Activated naive CD8-positive, alpha-beta T cell (primary cell): ENCODE measurements around the gene DAD1.
A peak's percentile ranks its signal among the peaks of the same experiment; 100 is the strongest.
"Not testable (repeated sequence)": the region's sequence is repeated elsewhere in the genome, so short reads cannot be mapped to it uniquely, and the experiment has no call there.

Experiments used
- H3K27ac Mint-ChIP-seq: one replicate; pipeline ENCODE4 v1.8.0; 2021; ENCODE audit warnings: mixed read lengths
- H3K27me3 Mint-ChIP-seq: one replicate; pipeline ENCODE4 v1.8.0; 2021; ENCODE audit warnings: mixed read lengths
- H3K36me3 Mint-ChIP-seq: one replicate; pipeline ENCODE4 v1.8.0; 2021; ENCODE audit warnings: mixed read lengths
- H3K4me1 Mint-ChIP-seq: one replicate; pipeline ENCODE4 v1.8.0; 2021; ENCODE audit warnings: low read depth, mixed read lengths
- H3K4me3 Mint-ChIP-seq: one replicate; pipeline ENCODE4 v1.8.0; 2021; ENCODE audit warnings: mild to moderate bottlenecking, mixed read lengths
- H3K9me3 Mint-ChIP-seq: one replicate; pipeline ENCODE4 v1.8.0; 2021; ENCODE audit warnings: low read depth, mixed read lengths

The DAD1 gene

GRCh38 chr14:22546722-22547071 is 42.3 kb downstream of the DAD1 start:
- Mint-ChIP-seq H3K27ac (peak overlapping the region; percentile 98), H3K4me1 (peaks cover 96% of the 10 kb centered on the region), H3K9me3 (no peaks in the 10 kb centered on the region), H3K36me3 (peaks cover 65% of the 10 kb centered on the region), H3K4me3 (peak overlapping the region; percentile 87), H3K27me3 (no peaks in the 10 kb centered on the region)

GRCh38 chr14:22545842-22546721 is 42.9 kb downstream of the DAD1 start:
- Mint-ChIP-seq H3K9me3 (no peaks in the 10 kb centered on the region), H3K27ac (peak overlapping the region; percentile 98), H3K36me3 (peaks cover 66% of the 10 kb centered on the region), H3K27me3 (no peaks in the 10 kb centered on the region), H3K4me3 (peak overlapping the region; percentile 87), H3K4me1 (peaks cover 96% of the 10 kb centered on the region)

- peak overlapping the region; percentile 98 for H3K27ac Mint-ChIP-seq
- peak overlapping the region; percentile 87 for H3K4me3 Mint-ChIP-seq
- H3K4me1 Mint-ChIP-seq: peaks cover 96% of the 10 kb centered on the region
- H3K27me3 Mint-ChIP-seq: no peaks in the 10 kb centered on the region
- H3K9me3 Mint-ChIP-seq: no peaks in the 10 kb centered on the region
- H3K36me3 Mint-ChIP-seq: peaks cover 69% of the 10 kb centered on the region
Measured at GRCh38 chr14:22544881-22545420, 44.1 kb downstream of the DAD1 start.

GRCh38 chr14:22544406-22544805 is 44.6 kb downstream of the DAD1 start:
- H3K27me3 Mint-ChIP-seq: no peaks in the 10 kb centered on the region
- peak overlapping the region; percentile 98 for H3K27ac Mint-ChIP-seq
- H3K9me3 Mint-ChIP-seq: no peaks in the 10 kb centered on the region
- peaks cover 70% of the 10 kb centered on the region for H3K36me3 Mint-ChIP-seq
- peaks cover 96% of the 10 kb centered on the region for H3K4me1 Mint-ChIP-seq
- H3K4me3 Mint-ChIP-seq: peak overlapping the region; percentile 87

- H3K27me3 Mint-ChIP-seq, H3K9me3 Mint-ChIP-seq: not testable (repeated sequence)
- H3K27ac Mint-ChIP-seq: peak overlapping the region; percentile 98
- H3K36me3 Mint-ChIP-seq: peaks cover 72% of the 10 kb centered on the region
- H3K4me1 Mint-ChIP-seq: peaks cover 96% of the 10 kb centered on the region
- H3K4me3 Mint-ChIP-seq: peak overlapping the region; percentile 87
Measured at GRCh38 chr14:22543570-22544357, 45.3 kb downstream of the DAD1 start.

- Mint-ChIP-seq H3K36me3 (peaks cover 72% of the 10 kb centered on the region), H3K27ac (peak overlapping the region; percentile 98)
Measured at GRCh38 chr14:22542360-22542759, 46.7 kb downstream of the DAD1 start.

GRCh38 chr14:22541721-22542120 is 47.3 kb downstream of the DAD1 start:
- Mint-ChIP-seq H3K27me3 (no peaks in the 10 kb centered on the region), H3K27ac (peak overlapping the region; percentile 98), H3K4me1 (peaks cover 99% of the 10 kb centered on the region), H3K4me3 (peak overlapping the region; percentile 87), H3K36me3 (peaks cover 72% of the 10 kb centered on the region), H3K9me3 (no peaks in the 10 kb centered on the region)

More at GRCh38 chr14:22542360-22542759, 46.7 kb downstream of the DAD1 start:
- H3K27me3 Mint-ChIP-seq: no peaks in the 10 kb centered on the region
- H3K9me3 Mint-ChIP-seq: no peaks in the 10 kb centered on the region
- H3K4me1 Mint-ChIP-seq: peaks cover 99% of the 10 kb centered on the region
- H3K4me3 Mint-ChIP-seq: peak overlapping the region; percentile 87

- Mint-ChIP-seq H3K4me1 (peaks cover 98% of the 10 kb centered on the region), H3K4me3 (peak overlapping the region; percentile 87), H3K9me3 (no peaks in the 10 kb centered on the region), H3K27ac (peak overlapping the region; percentile 98), H3K27me3 (no peaks in the 10 kb centered on the region), H3K36me3 (peaks cover 69% of the 10 kb centered on the region)
Measured at GRCh38 chr14:22540811-22541360, 48.1 kb downstream of the DAD1 start.

- Mint-ChIP-seq H3K4me1 (peaks cover 98% of the 10 kb centered on the region), H3K27me3 (no peaks in the 10 kb centered on the region), H3K4me3 (peak overlapping the region; percentile 87), H3K27ac (peak overlapping the region; percentile 98), H3K36me3 (peaks cover 72% of the 10 kb centered on the region), H3K9me3 (no peaks in the 10 kb centered on the region)
Measured at GRCh38 chr14:22540293-22540692, 48.7 kb downstream of the DAD1 start.

- Mint-ChIP-seq H3K9me3 (no peaks in the 10 kb centered on the region), H3K27ac (peak overlapping the region; percentile 98), H3K36me3 (peaks cover 71% of the 10 kb centered on the region), H3K4me1 (peaks cover 98% of the 10 kb centered on the region), H3K27me3 (no peaks in the 10 kb centered on the region), H3K4me3 (peak overlapping the region; percentile 87)
Measured at GRCh38 chr14:22539831-22540230, 49.2 kb downstream of the DAD1 start.

GRCh38 chr14:22538671-22539228 is 50.3 kb downstream of the DAD1 start:
- Mint-ChIP-seq H3K27me3 (no peaks in the 10 kb centered on the region), H3K4me1 (peaks cover 96% of the 10 kb centered on the region), H3K9me3 (no peaks in the 10 kb centered on the region), H3K4me3 (peak overlapping the region; percentile 87), H3K27ac (peak overlapping the region; percentile 98), H3K36me3 (peaks cover 71% of the 10 kb centered on the region)

- peak overlapping the region; percentile 98 for H3K27ac Mint-ChIP-seq
Measured at GRCh38 chr14:22537436-22538310, 51.4 kb downstream of the DAD1 start.

GRCh38 chr14:22536853-22537338 is 52.1 kb downstream of the DAD1 start:
- H3K4me3 Mint-ChIP-seq: peak overlapping the region; percentile 87
- no peaks in the 10 kb centered on the region for H3K27me3 Mint-ChIP-seq
- peaks cover 74% of the 10 kb centered on the region for H3K36me3 Mint-ChIP-seq
- H3K27ac Mint-ChIP-seq: peak overlapping the region; percentile 98
- peaks cover 97% of the 10 kb centered on the region for H3K4me1 Mint-ChIP-seq
- H3K9me3 Mint-ChIP-seq: no peaks in the 10 kb centered on the region

More at GRCh38 chr14:22537436-22538310, 51.4 kb downstream of the DAD1 start:
- H3K36me3 Mint-ChIP-seq: peaks cover 76% of the 10 kb centered on the region
- H3K4me3 Mint-ChIP-seq: peak overlapping the region; percentile 87
- H3K9me3 Mint-ChIP-seq: no peaks in the 10 kb centered on the region
- H3K27me3 Mint-ChIP-seq: no peaks in the 10 kb centered on the region
- peaks cover 97% of the 10 kb centered on the region for H3K4me1 Mint-ChIP-seq
